ENCODE results near the gene CEACAM21.

GRCh38 chr19:41545547-41545946, 30.4 kb upstream of the CEACAM21 start:
- TF ChIP-seq MXI1 (IDR thresholded peaks at IDR 0.05; ENCODE audit: low read depth, low read length) (no peak), RAD21 (IDR thresholded peaks at IDR 0.05; ENCODE audit: low read length) (no peak), MEF2A (IDR thresholded peaks at IDR 0.05; ENCODE audit: borderline replicate concordance, low read depth) (no peak), TAF1 (IDR thresholded peaks at IDR 0.05; ENCODE audit: borderline replicate concordance, low read depth, low read length) (no peak)
- TF ChIP-seq, protein P1, sequence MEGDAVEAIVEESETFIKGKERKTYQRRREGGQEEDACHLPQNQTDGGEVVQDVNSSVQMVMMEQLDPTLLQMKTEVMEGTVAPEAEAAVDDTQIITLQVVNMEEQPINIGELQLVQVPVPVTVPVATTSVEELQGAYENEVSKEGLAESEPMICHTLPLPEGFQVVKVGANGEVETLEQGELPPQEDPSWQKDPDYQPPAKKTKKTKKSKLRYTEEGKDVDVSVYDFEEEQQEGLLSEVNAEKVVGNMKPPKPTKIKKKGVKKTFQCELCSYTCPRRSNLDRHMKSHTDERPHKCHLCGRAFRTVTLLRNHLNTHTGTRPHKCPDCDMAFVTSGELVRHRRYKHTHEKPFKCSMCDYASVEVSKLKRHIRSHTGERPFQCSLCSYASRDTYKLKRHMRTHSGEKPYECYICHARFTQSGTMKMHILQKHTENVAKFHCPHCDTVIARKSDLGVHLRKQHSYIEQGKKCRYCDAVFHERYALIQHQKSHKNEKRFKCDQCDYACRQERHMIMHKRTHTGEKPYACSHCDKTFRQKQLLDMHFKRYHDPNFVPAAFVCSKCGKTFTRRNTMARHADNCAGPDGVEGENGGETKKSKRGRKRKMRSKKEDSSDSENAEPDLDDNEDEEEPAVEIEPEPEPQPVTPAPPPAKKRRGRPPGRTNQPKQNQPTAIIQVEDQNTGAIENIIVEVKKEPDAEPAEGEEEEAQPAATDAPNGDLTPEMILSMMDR (IDR thresholded peaks at IDR 0.05), result no peak
